Thyroid gland (tissue), 4 donors: ENCODE results near the gene COBLL1.

Experiments
- CTCF ChIP-seq, 6 experiments: fragments of 200-600 bp in 3 of 6; fragments of 450-650 bp in 3 of 6; sonication (generic) in 3 of 6; IDR thresholded peaks; one replicate each; pipeline ENCODE4 v1.5.1; 2016 to 2019; ENCODE audit warnings: antibody characterized with exemption in 6 of 6, mild to moderate bottlenecking in 2 of 6, inconsistent platforms in 1 of 6, moderate library complexity in 1 of 6
- POLR2A ChIP-seq, 2 donors: fragments of 450-650 bp; IDR thresholded peaks; one replicate each; pipeline ENCODE4 v1.6.1; 2017; ENCODE audit warnings: antibody characterized with exemption in 2 of 2, mild to moderate bottlenecking in 2 of 2, moderate library complexity in 1 of 2

GRCh38 chr2:164742738-164743317, 98.8 kb downstream of the COBLL1 start:
- no peak for TF ChIP-seq CTCF (IDR thresholded peaks at IDR 0.05)
- TF ChIP-seq POLR2A (IDR thresholded peaks at IDR 0.05): no peak
